ENCODE results near the gene MAPK8IP1. TPM values are rescaled to one million over a fixed set of nuclear protein-coding genes. Genes with fewer than 3 reads are reported as not detected.
A peak's percentile ranks its signal among the peaks of the same experiment; 100 is the strongest.

Gene MAPK8IP1
- total and polyA plus RNA-seq, 2 donors (not counting 3 experiments of a cell fraction or from before 2014, with no cell fraction given), result 4.1 to 4.8 TPM

GRCh38 chr11:45917286-45917622 lies 31.8 kb downstream of the MAPK8IP1 start:
- H3K9ac ChIP-seq (replicated peaks; ENCODE audit: extremely low read depth, insufficient read depth, low read length), result peak overlapping the region; percentile 88
- TSS peak; percentile 68 for BruUV-seq (replicated peaks)
- POLR2A ChIA-PET, result interaction anchor here (1.3 to 1.6 kb wide), 2 partner anchors 11 to 18 kb away, joined by 3 to 4 read pairs; no protein-coding TSS in a partner anchor
- peaks cover 10% of the 10 kb centered on the region for H3K79me2 ChIP-seq (ENCODE audit: control insufficient read depth, insufficient read depth, low read length)
- no peaks in the 10 kb centered on the region for H3K9me1 ChIP-seq (replicated peaks; ENCODE audit: control insufficient read depth, extremely low read depth, insufficient read depth, low read length)
- peaks cover 10% of the 10 kb centered on the region for H3K4me1 ChIP-seq (ENCODE audit: control insufficient read depth, extremely low read depth, insufficient read depth, low read length)
- intact Hi-C loops (cut with micrococcal nuclease), result loop anchor here (1.0 kb wide), 1 partner anchor 45 kb away; no protein-coding TSS in a partner anchor
- no peaks in the 10 kb centered on the region for H4K20me1 ChIP-seq (replicated peaks; ENCODE audit: control insufficient read depth, extremely low read depth, insufficient read depth, low read length)
- no peak for DNase-seq (ENCODE audit: low read depth, low spot score)
- CTCF ChIA-PET, result interaction anchor here (1.0 to 1.3 kb wide), 3 partner anchors 45 to 146 kb away, joined by 3 to 5 read pairs (median 4); no protein-coding TSS in a partner anchor
- no peak for TF ChIP-seq MYC (IDR thresholded peaks at IDR 0.05; ENCODE audit: low read depth, low read length)
- TF ChIP-seq JUN (IDR thresholded peaks at IDR 0.05; ENCODE audit: borderline replicate concordance, insufficient read depth, insufficient read length, low read depth), result no peak
- TF ChIP-seq POLR2A (IDR thresholded peaks at IDR 0.05; ENCODE audit: low read depth, low read length), result no peak
- no peak for TF ChIP-seq CTCF (IDR thresholded peaks at IDR 0.05; ENCODE audit: extremely low read depth in 1 of 2, insufficient read depth in 1 of 2, low read depth in 1 of 2, low read length in 2 of 2)
- no peak for TF ChIP-seq MAX (IDR thresholded peaks at IDR 0.05; ENCODE audit: insufficient read depth, insufficient read length)
- TF ChIP-seq GATA2 (IDR thresholded peaks at IDR 0.05; ENCODE audit: insufficient read depth, insufficient read length, low read depth, low read length), result no peak
- TF ChIP-seq POLR2AphosphoS5 (IDR thresholded peaks at IDR 0.05; ENCODE audit: insufficient read depth, low read depth, low read length), result no peak
- no peak for TF ChIP-seq EZH2 (IDR thresholded peaks at IDR 0.05; ENCODE audit: borderline replicate concordance, low read depth, low read length, severe bottlenecking)
- TF ChIP-seq FOS (IDR thresholded peaks at IDR 0.05; ENCODE audit: borderline replicate concordance, insufficient read depth, low read length), result no peak
- peaks cover 5 to 9% of the 10 kb centered on the region in 2 experiments for H3K27me3 ChIP-seq (ENCODE audit: control insufficient read depth in 2 of 2, insufficient read depth in 2 of 2, low read length in 2 of 2)
- FAIRE-seq, result no peak
- peak overlapping the region; percentile 87 to 96 (median 94) for H3K4me3 ChIP-seq (replicated peaks in 1 of 3; ENCODE audit: insufficient read depth in 1 of 3, low read depth in 1 of 3, low read length in 3 of 3)
- no peaks in the 10 kb centered on the region for H3K9me3 ChIP-seq (replicated peaks; ENCODE audit: control insufficient read depth, insufficient read depth, low read length)
- H3K4me2 ChIP-seq (ENCODE audit: insufficient read depth, low read length), result peak overlapping the region; percentile 96
- dilution Hi-C loops (cut with MboI; ENCODE audit: extremely low pct_ligation_motif_present, low sequenced_read_pairs), result no loop called here
- H3K36me3 ChIP-seq (ENCODE audit: control insufficient read depth in 2 of 2, extremely low read depth in 1 of 2, insufficient read depth in 2 of 2, low read length in 2 of 2), result peaks cover 0 to 25% of the 10 kb centered on the region in 2 experiments
- H2AFZ ChIP-seq (ENCODE audit: low read depth, low read length), result peak overlapping the region; percentile 49
- peak overlapping the region; percentile 79 for H3K27ac ChIP-seq (ENCODE audit: insufficient read depth, low read depth, low read length)
